Astrocyte (in vitro differentiated cells and primary cell): ENCODE results near the gene AGBL5. TPM values are rescaled to one million over a fixed set of nuclear protein-coding genes. Genes with fewer than 3 reads are reported as not detected.
A peak's percentile ranks its signal among the peaks of the same experiment; 100 is the strongest.

Experiments used
- DNase-seq: peaks from one replicate; pipeline ENCODE4 v3.0.0-alpha.2; 2010; ENCODE audit warnings: low read depth
- FAIRE-seq: peaks from 2 replicates; lab custom pipeline; 2011; peaks lifted over from hg19 to GRCh38; lab: Jason Lieb, UNC
- H2AFZ ChIP-seq: 2 replicates; pipeline ENCODE4 v1.6.0; 2012; ENCODE audit warnings: low read depth, low read length, inconsistent platforms
- H3K27ac ChIP-seq: 2 replicates; pipeline ENCODE4 v1.5.1; 2011; ENCODE audit warnings: low read depth, low read length, inconsistent platforms
- H3K27me3 ChIP-seq: 2 replicates; pipeline ENCODE4 v1.6.0; 2011; ENCODE audit warnings: low read length, inconsistent platforms; ENCODE audit not compliant: insufficient read depth
- H3K36me3 ChIP-seq: 2 replicates; pipeline ENCODE4 v1.5.1; 2011; ENCODE audit warnings: low read length, inconsistent platforms; ENCODE audit not compliant: insufficient read depth
- H3K4me1 ChIP-seq: 2 replicates; pipeline ENCODE4 v1.5.1; 2011; ENCODE audit warnings: low read length, inconsistent platforms; ENCODE audit not compliant: insufficient read depth
- H3K4me2 ChIP-seq: 2 replicates; pipeline ENCODE4 v1.6.0; 2012; ENCODE audit warnings: low read length, inconsistent platforms
- H3K4me3 ChIP-seq: 2 replicates; pipeline ENCODE4 v1.5.1; 2011; ENCODE audit warnings: low read depth, mild to moderate bottlenecking, low read length, inconsistent platforms; ENCODE audit not compliant: insufficient read depth
- H3K79me2 ChIP-seq: 2 replicates; pipeline ENCODE4 v1.6.0; 2012; ENCODE audit warnings: mild to moderate bottlenecking, low read length, inconsistent platforms; ENCODE audit not compliant: insufficient read depth
- H3K9ac ChIP-seq: 2 replicates; pipeline ENCODE4 v1.6.0; 2012; ENCODE audit warnings: mild to moderate bottlenecking, low read length, inconsistent platforms
- H3K9me3 ChIP-seq: 2 replicates; pipeline ENCODE4 v1.5.1; 2012; ENCODE audit warnings: low read depth, mild to moderate bottlenecking, low read length, inconsistent platforms; ENCODE audit not compliant: insufficient read depth
- H4K20me1 ChIP-seq: 2 replicates; pipeline ENCODE4 v1.6.0; 2012; ENCODE audit warnings: low read length, inconsistent platforms; ENCODE audit not compliant: insufficient read depth
- H3K27ac Mint-ChIP-seq: one replicate; pipeline ENCODE4 v1.8.0; 2021; ENCODE audit warnings: mild to moderate bottlenecking, mixed read lengths; ENCODE audit not compliant: unreplicated experiment
- H3K27me3 Mint-ChIP-seq: one replicate; pipeline ENCODE4 v1.8.0; 2021; ENCODE audit warnings: low read depth, mixed read lengths; ENCODE audit not compliant: unreplicated experiment
- H3K36me3 Mint-ChIP-seq: one replicate; pipeline ENCODE4 v1.8.0; 2021; ENCODE audit warnings: low read depth, mixed read lengths; ENCODE audit not compliant: unreplicated experiment
- H3K4me1 Mint-ChIP-seq: one replicate; pipeline ENCODE4 v1.8.0; 2021; ENCODE audit warnings: low read depth, mixed read lengths; ENCODE audit not compliant: unreplicated experiment
- H3K4me3 Mint-ChIP-seq: one replicate; pipeline ENCODE4 v1.8.0; 2021; ENCODE audit warnings: mild to moderate bottlenecking, moderate library complexity, mixed read lengths; ENCODE audit not compliant: unreplicated experiment
- H3K9me3 Mint-ChIP-seq: one replicate; pipeline ENCODE4 v1.8.0; 2021; ENCODE audit warnings: mild to moderate bottlenecking, mixed read lengths; ENCODE audit not compliant: unreplicated experiment
- CTCF ChIP-seq: IDR thresholded peaks from 2 replicates; pipeline ENCODE4 v1.5.1; 2011; ENCODE audit warnings: low read depth, mild to moderate bottlenecking, inconsistent platforms, low read length, moderate library complexity; ENCODE audit not compliant: insufficient read depth
- EZH2 ChIP-seq: IDR thresholded peaks from 2 replicates; pipeline ENCODE4 v1.6.1; 2012; ENCODE audit warnings: mild to moderate bottlenecking, low read length, inconsistent platforms; ENCODE audit not compliant: insufficient read depth
- total RNA-seq: library from RNA; stranded (reverse); gene quantifications from 2 replicates; pipeline ENCODE4 v1.2.1, GENCODE V29; 2021

Gene AGBL5
- total RNA-seq, 1 donor from 2014 or later = 20.7 TPM

- peaks cover 17% of the 10 kb centered on the region for H3K79me2 ChIP-seq
- peaks cover 50% of the 10 kb centered on the region for H3K36me3 ChIP-seq
- no peak overlapping the region for H3K4me3 ChIP-seq
- no peaks in the 10 kb centered on the region for H3K27me3 Mint-ChIP-seq
- H3K27me3 ChIP-seq = no peaks in the 10 kb centered on the region
- no peak overlapping the region for H3K4me2 ChIP-seq
- no peak for FAIRE-seq
- H3K36me3 Mint-ChIP-seq = peaks cover 33% of the 10 kb centered on the region
- peaks cover 85% of the 10 kb centered on the region for H4K20me1 ChIP-seq
- H3K4me1 ChIP-seq = peaks cover 7% of the 10 kb centered on the region
- H3K4me3 Mint-ChIP-seq = no peak overlapping the region
- H3K27ac Mint-ChIP-seq = no peak overlapping the region
- H2AFZ ChIP-seq = no peak overlapping the region
- H3K9me3 ChIP-seq = no peaks in the 10 kb centered on the region
- no peaks in the 10 kb centered on the region for H3K9me3 Mint-ChIP-seq
- H3K9ac ChIP-seq = no peak overlapping the region
- no peak for DNase-seq
- TF ChIP-seq CTCF = no peak
- no peak for TF ChIP-seq EZH2
- peaks cover 5% of the 10 kb centered on the region for H3K4me1 Mint-ChIP-seq
- H3K27ac ChIP-seq = no peak overlapping the region
These were observed 11.6 kb upstream of the AGBL5 start for GRCh38 chr2:27039871-27040270.

GRCh38 chr2:27040282-27040681, 11.2 kb upstream of the AGBL5 start:
- Histone ChIP-seq H3K4me2 (no peak overlapping the region), H3K79me2 (peaks cover 13% of the 10 kb centered on the region), H3K9me3 (no peaks in the 10 kb centered on the region), H3K27me3 (no peaks in the 10 kb centered on the region), H3K4me1 (peaks cover 7% of the 10 kb centered on the region), H3K36me3 (peaks cover 46% of the 10 kb centered on the region), H2AFZ (no peak overlapping the region), H3K27ac (no peak overlapping the region), H3K4me3 (no peak overlapping the region), H4K20me1 (peaks cover 81% of the 10 kb centered on the region), H3K9ac (no peak overlapping the region)
- TF ChIP-seq EZH2 (no peak), CTCF (no peak)
- Mint-ChIP-seq H3K27me3 (no peaks in the 10 kb centered on the region), H3K9me3 (no peaks in the 10 kb centered on the region), H3K27ac (no peak overlapping the region), H3K4me3 (no peak overlapping the region), H3K4me1 (peaks cover under 1% of the 10 kb centered on the region), H3K36me3 (peaks cover 32% of the 10 kb centered on the region)
- no peak for FAIRE-seq
- DNase-seq = no peak

DNA sequence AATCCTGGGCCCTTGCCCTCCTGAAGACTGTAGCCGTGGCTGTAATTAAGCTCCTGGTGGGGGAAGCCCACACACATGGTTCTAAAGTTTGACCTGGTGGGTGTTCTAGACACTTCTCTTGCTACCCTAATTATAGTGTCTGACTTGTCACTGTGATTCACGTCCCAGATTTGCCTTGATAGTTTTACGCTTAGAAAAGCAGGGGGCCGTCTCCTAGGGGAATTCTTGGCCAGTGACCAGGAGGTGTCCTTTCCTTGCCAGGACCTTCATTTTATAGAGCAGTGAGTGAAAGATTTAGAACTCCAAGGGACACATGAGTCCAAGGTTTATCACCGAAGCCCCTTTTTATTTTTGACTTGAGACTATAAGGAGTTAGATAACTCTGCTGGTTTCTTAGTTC, 9.7 kb upstream of the AGBL5 start:
- no peak for FAIRE-seq
- H3K36me3 ChIP-seq = peaks cover 31% of the 10 kb centered on the region

More for the DNA sequence above, 9.7 kb upstream of the AGBL5 start:
- Mint-ChIP-seq H3K27me3 (no peaks in the 10 kb centered on the region), H3K4me1 (no peaks in the 10 kb centered on the region), H3K9me3 (no peaks in the 10 kb centered on the region), H3K4me3 (no peak overlapping the region), H3K36me3 (peaks cover 26% of the 10 kb centered on the region), H3K27ac (no peak overlapping the region)
- Histone ChIP-seq H3K9ac (no peak overlapping the region), H4K20me1 (peaks cover 66% of the 10 kb centered on the region), H3K4me3 (no peak overlapping the region), H3K79me2 (no peaks in the 10 kb centered on the region), H3K9me3 (no peaks in the 10 kb centered on the region), H3K27me3 (no peaks in the 10 kb centered on the region), H3K4me2 (peak overlapping the region; percentile 12), H3K27ac (peak overlapping the region; percentile 20), H2AFZ (no peak overlapping the region), H3K4me1 (peaks cover 7% of the 10 kb centered on the region)
- no peak for TF ChIP-seq EZH2
- no peak for TF ChIP-seq CTCF
- peak; percentile 33 for DNase-seq
